Endothelial cell of umbilical vein (primary cell): ENCODE measurements around the gene FLNB. TPM values are rescaled to one million over a fixed set of nuclear protein-coding genes. Genes with fewer than 3 reads are reported as not detected.

Experiments used
- BruUV-seq: library from RNA; stranded (reverse); fragments of 400-500 nt; replicated peaks from 2 replicates; lab custom pipeline; 2021; lab: Mats Ljungman, UMichigan
- CTCF ChIA-PET: fragments of 300-600, 350-600 bp; sonication (Branson Sonifier 250); formaldehyde crosslinking; loops from one replicate; lab custom pipeline; 2021; ENCODE audit warnings: antibody characterized with exemption, inconsistent platforms; lab: Charles Lee
- POLR2A ChIA-PET: fragments of 300-600, 350-600 bp; sonication (Branson Sonifier 250); formaldehyde crosslinking; loops from one replicate; lab custom pipeline; 2021; ENCODE audit warnings: antibody characterized with exemption, inconsistent platforms; lab: Charles Lee
- DNase-seq: peaks from one replicate; pipeline ENCODE4 v3.0.0-alpha.2; 2011; ENCODE audit warnings: low read depth, low spot score
- FAIRE-seq: peaks from 2 replicates; lab custom pipeline; 2011; peaks lifted over from hg19 to GRCh38; lab: Jason Lieb, UNC
- H2AFZ ChIP-seq: 2 replicates; pipeline ENCODE4 v1.6.0; 2012; ENCODE audit warnings: low read depth, low read length, control low read depth, inconsistent platforms
- H3K27ac ChIP-seq: 2 replicates; pipeline ENCODE4 v1.5.1; 2011; ENCODE audit warnings: low read depth, mild to moderate bottlenecking, control low read depth, low read length, moderate library complexity; ENCODE audit not compliant: insufficient read depth
- H3K27me3 ChIP-seq, 2 experiments: 2 replicates each; pipeline versions ENCODE4 v1.6.0 to v1.6.1; 2011; ENCODE audit warnings: low read length in 2 of 2, mixed read lengths in 1 of 2; ENCODE audit not compliant: control insufficient read depth in 2 of 2, insufficient read depth in 2 of 2
- H3K36me3 ChIP-seq, 2 experiments: 2 replicates in 1 of 2; 3 replicates in 1 of 2; pipeline ENCODE4 v1.5.1; 2011; ENCODE audit warnings: low read length in 2 of 2, mild to moderate bottlenecking in 1 of 2, moderate library complexity in 1 of 2; ENCODE audit not compliant: control insufficient read depth in 2 of 2, insufficient read depth in 2 of 2; ENCODE audit errors: extremely low read depth in 1 of 2
- H3K4me1 ChIP-seq: 3 replicates; pipeline ENCODE4 v1.5.1; 2011; ENCODE audit warnings: mild to moderate bottlenecking, low read length; ENCODE audit not compliant: control insufficient read depth, insufficient read depth; ENCODE audit errors: extremely low read depth
- H3K4me2 ChIP-seq: 2 replicates; pipeline ENCODE4 v1.6.1; 2011; ENCODE audit warnings: low read length, control low read depth, mixed read lengths; ENCODE audit not compliant: insufficient read depth
- H3K4me3 ChIP-seq, 3 experiments: fragments of 200-600 bp in 1 of 3; sonication (generic), shearing (Covaris generic) in 1 of 3; replicated peaks in 1 of 3; 2 replicates each; pipeline ENCODE4 v1.5.1; 2011 to 2016; ENCODE audit warnings: control low read depth in 3 of 3, low read length in 3 of 3, mild to moderate bottlenecking in 2 of 3, inconsistent platforms in 1 of 3, low read depth in 1 of 3, moderate library complexity in 1 of 3; ENCODE audit not compliant: insufficient read depth in 1 of 3
- H3K79me2 ChIP-seq: 2 replicates; pipeline ENCODE4 v1.6.0; 2012; ENCODE audit warnings: low read length, inconsistent platforms; ENCODE audit not compliant: control insufficient read depth, insufficient read depth
- H3K9ac ChIP-seq: replicated peaks from 2 replicates; pipeline ENCODE3; 2011; ENCODE audit warnings: low read length, control low read depth; ENCODE audit not compliant: insufficient read depth; ENCODE audit errors: extremely low read depth
- H3K9me1 ChIP-seq: replicated peaks from 3 replicates; pipeline ENCODE4 v1.6.0; 2011; ENCODE audit warnings: mild to moderate bottlenecking, low read length; ENCODE audit not compliant: control insufficient read depth, insufficient read depth; ENCODE audit errors: extremely low read depth
- H3K9me3 ChIP-seq: replicated peaks from 2 replicates; pipeline ENCODE4 v1.5.1; 2012; ENCODE audit warnings: low read length, inconsistent platforms; ENCODE audit not compliant: control insufficient read depth, insufficient read depth
- H4K20me1 ChIP-seq: replicated peaks from 2 replicates; pipeline ENCODE3; 2011; ENCODE audit warnings: mild to moderate bottlenecking, low read length; ENCODE audit not compliant: control insufficient read depth, insufficient read depth; ENCODE audit errors: extremely low read depth
- EZH2 ChIP-seq: IDR thresholded peaks from 2 replicates; pipeline ENCODE4 v1.6.1; 2012; ENCODE audit warnings: borderline replicate concordance, low read depth, mild to moderate bottlenecking, moderate library complexity, low read length, inconsistent platforms; ENCODE audit not compliant: severe bottlenecking
- FOS ChIP-seq: IDR thresholded peaks from 2 replicates; pipeline ENCODE4 v1.6.1; 2011; ENCODE audit warnings: mild to moderate bottlenecking, low read length, moderate library complexity, borderline replicate concordance; ENCODE audit not compliant: insufficient read depth
- GATA2 ChIP-seq: IDR thresholded peaks from 2 replicates; pipeline ENCODE4 v1.7.0; 2011; ENCODE audit warnings: low read depth, mild to moderate bottlenecking, moderate library complexity, mixed read lengths, low read length; ENCODE audit not compliant: insufficient read length, insufficient read depth
- JUN ChIP-seq: IDR thresholded peaks from 2 replicates; pipeline ENCODE4 v1.6.1; 2011; ENCODE audit warnings: borderline replicate concordance, low read depth; ENCODE audit not compliant: insufficient read length, insufficient read depth
- MYC ChIP-seq: IDR thresholded peaks from one replicate; pipeline ENCODE4 v1.6.1; 2011; ENCODE audit warnings: mild to moderate bottlenecking, low read depth, low read length
- POLR2A ChIP-seq: IDR thresholded peaks from 2 replicates; pipeline ENCODE4 v1.6.1; 2012; ENCODE audit warnings: low read depth, mild to moderate bottlenecking, control low read depth, low read length
- POLR2AphosphoS5 ChIP-seq: IDR thresholded peaks from 2 replicates; pipeline ENCODE4 v1.6.1; 2012; ENCODE audit warnings: low read depth, mild to moderate bottlenecking, control low read depth, low read length, moderate library complexity; ENCODE audit not compliant: insufficient read depth
- dilution Hi-C: fragments of 300-500 bp; cut with MboI; formaldehyde crosslinking; loops from one replicate; pipeline ENCODE4 v1.15.0; 2019; ENCODE audit warnings: low sequenced_read_pairs; ENCODE audit not compliant: extremely low pct_ligation_motif_present
- intact Hi-C: fragments of 100-400 bp; cut with micrococcal nuclease; formaldehyde crosslinking; loops from one replicate; pipeline ENCODE4 v1.10.0; 2022
- polyA plus RNA-seq, 4 experiments: library from polyadenylated mRNA; depleted of rRNA in 3 of 4; stranded (reverse) in 3 of 4; unstranded in 1 of 4; fragments of >200 nt; gene quantifications; 2 replicates each; pipeline versions ENCODE4 v1.2.1 to v1.2.3, GENCODE V29; 2011 to 2012; ENCODE audit warnings: missing spikeins in 1 of 4
- total RNA-seq: library from RNA; stranded (reverse); gene quantifications from 2 replicates; pipeline ENCODE4 v1.2.3, GENCODE V29; 2021
- TF ChIP-seq, protein P1 (sequence below), 2 donors: IDR thresholded peaks; 1 replicate in 1 of 2; 2 replicates in 1 of 2; pipeline ENCODE4 v1.5.1; 2011; ENCODE audit warnings: low read length in 2 of 2, mild to moderate bottlenecking in 2 of 2, moderate library complexity in 2 of 2, control low read depth in 1 of 2, inconsistent platforms in 1 of 2, low read depth in 1 of 2; ENCODE audit not compliant: insufficient read depth in 1 of 2; ENCODE audit errors: extremely low read depth in 1 of 2
- TF ChIP-seq, protein P2 (sequence below): IDR thresholded peaks from 2 replicates; pipeline ENCODE4 v1.6.1; 2011; ENCODE audit not compliant: insufficient read depth, insufficient read length

The FLNB gene
- total and polyA plus RNA-seq, 2 donors (not counting 3 experiments of a cell fraction or from before 2014, with no cell fraction given), result 479 to 670 TPM

DNA sequence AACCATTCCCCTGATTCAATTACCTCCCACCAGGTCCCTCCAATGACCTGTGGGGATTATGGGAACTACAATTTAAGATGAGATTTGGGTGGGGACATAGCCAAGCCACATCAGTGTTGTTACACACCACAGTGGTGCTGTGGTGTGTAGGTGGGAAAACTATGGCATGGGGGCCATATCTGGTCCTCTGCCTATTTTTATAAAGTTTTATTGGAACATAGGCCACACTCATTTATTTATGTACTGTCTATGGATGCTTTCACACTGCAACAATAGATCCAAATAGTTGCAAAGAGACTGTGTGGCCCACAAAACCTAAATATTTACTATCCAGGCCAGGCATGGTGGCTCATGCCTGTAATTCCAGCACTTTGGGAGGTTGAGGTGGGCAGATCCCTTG lies 46.4 kb downstream of the FLNB start:
- no peak for FAIRE-seq
- Histone ChIP-seq H2AFZ (no peak overlapping the region), H3K9me3 (no peaks in the 10 kb centered on the region), H3K9me1 (no peaks in the 10 kb centered on the region), H3K79me2 (peaks cover 95% of the 10 kb centered on the region), H4K20me1 (no peaks in the 10 kb centered on the region), H3K4me3 (no peak overlapping the region), H3K4me1 (peaks cover 70% of the 10 kb centered on the region), H3K36me3 (peaks cover 6 to 7% of the 10 kb centered on the region in 2 experiments), H3K27me3 (no peaks in the 10 kb centered on the region), H3K9ac (no peak overlapping the region), H3K27ac (no peak overlapping the region), H3K4me2 (no peak overlapping the region)
- intact Hi-C loops, result no loop called here
- dilution Hi-C loops, result no loop called here
- ChIA-PET CTCF (no interaction called here), POLR2A (no interaction called here)
- no TSS peak for BruUV-seq
- no peak for DNase-seq
- TF ChIP-seq FOS (no peak), POLR2AphosphoS5 (no peak), MYC (no peak), JUN (no peak), EZH2 (no peak), GATA2 (no peak), POLR2A (no peak)
- TF ChIP-seq, protein P1, sequence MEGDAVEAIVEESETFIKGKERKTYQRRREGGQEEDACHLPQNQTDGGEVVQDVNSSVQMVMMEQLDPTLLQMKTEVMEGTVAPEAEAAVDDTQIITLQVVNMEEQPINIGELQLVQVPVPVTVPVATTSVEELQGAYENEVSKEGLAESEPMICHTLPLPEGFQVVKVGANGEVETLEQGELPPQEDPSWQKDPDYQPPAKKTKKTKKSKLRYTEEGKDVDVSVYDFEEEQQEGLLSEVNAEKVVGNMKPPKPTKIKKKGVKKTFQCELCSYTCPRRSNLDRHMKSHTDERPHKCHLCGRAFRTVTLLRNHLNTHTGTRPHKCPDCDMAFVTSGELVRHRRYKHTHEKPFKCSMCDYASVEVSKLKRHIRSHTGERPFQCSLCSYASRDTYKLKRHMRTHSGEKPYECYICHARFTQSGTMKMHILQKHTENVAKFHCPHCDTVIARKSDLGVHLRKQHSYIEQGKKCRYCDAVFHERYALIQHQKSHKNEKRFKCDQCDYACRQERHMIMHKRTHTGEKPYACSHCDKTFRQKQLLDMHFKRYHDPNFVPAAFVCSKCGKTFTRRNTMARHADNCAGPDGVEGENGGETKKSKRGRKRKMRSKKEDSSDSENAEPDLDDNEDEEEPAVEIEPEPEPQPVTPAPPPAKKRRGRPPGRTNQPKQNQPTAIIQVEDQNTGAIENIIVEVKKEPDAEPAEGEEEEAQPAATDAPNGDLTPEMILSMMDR (IDR thresholded peaks at IDR 0.05; ENCODE audit: extremely low read depth in 1 of 2, insufficient read depth in 1 of 2, low read depth in 1 of 2, low read length in 2 of 2), result no peak
- TF ChIP-seq, protein P2, sequence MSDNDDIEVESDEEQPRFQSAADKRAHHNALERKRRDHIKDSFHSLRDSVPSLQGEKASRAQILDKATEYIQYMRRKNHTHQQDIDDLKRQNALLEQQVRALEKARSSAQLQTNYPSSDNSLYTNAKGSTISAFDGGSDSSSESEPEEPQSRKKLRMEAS, result no peak
